Ectodermal cell (in vitro differentiated cells): ENCODE results near the gene USB1.

Experiments
- H3K27ac ChIP-seq: 2 replicates; pipeline ENCODE4 v1.7.0; 2013; ENCODE audit warnings: mild to moderate bottlenecking, low read depth, low read length; ENCODE audit not compliant: insufficient read depth, poor library complexity, severe bottlenecking
- H3K27me3 ChIP-seq: 2 replicates; pipeline ENCODE4 v1.7.0; 2013; ENCODE audit warnings: mild to moderate bottlenecking, low read length; ENCODE audit not compliant: insufficient read depth, control insufficient read depth, poor library complexity, severe bottlenecking
- H3K36me3 ChIP-seq: one replicate; pipeline ENCODE4 v1.7.0; 2013; ENCODE audit warnings: low read length; ENCODE audit not compliant: control insufficient read depth, insufficient read depth
- H3K4me1 ChIP-seq: one replicate; pipeline ENCODE4 v1.7.0; 2013; ENCODE audit warnings: low read length; ENCODE audit not compliant: control insufficient read depth, insufficient read depth
- H3K4me3 ChIP-seq: 2 replicates; pipeline ENCODE4 v1.7.0; 2013; ENCODE audit warnings: low read depth, low read length, control low read depth; ENCODE audit not compliant: insufficient read depth
- H3K9me3 ChIP-seq: 2 replicates; pipeline ENCODE4 v1.7.0; 2013; ENCODE audit warnings: mild to moderate bottlenecking, low read length, moderate library complexity; ENCODE audit not compliant: control insufficient read depth
- WGBS, 2 experiments: methylation state at CpG; one replicate each; pipeline ENCODE4 v1.1.7; 2013; ENCODE audit warnings: missing lambda C conversion rate in 2 of 2; 5-methylcytosine and 5-hydroxymethylcytosine counted together

The USB1 gene

DNA sequence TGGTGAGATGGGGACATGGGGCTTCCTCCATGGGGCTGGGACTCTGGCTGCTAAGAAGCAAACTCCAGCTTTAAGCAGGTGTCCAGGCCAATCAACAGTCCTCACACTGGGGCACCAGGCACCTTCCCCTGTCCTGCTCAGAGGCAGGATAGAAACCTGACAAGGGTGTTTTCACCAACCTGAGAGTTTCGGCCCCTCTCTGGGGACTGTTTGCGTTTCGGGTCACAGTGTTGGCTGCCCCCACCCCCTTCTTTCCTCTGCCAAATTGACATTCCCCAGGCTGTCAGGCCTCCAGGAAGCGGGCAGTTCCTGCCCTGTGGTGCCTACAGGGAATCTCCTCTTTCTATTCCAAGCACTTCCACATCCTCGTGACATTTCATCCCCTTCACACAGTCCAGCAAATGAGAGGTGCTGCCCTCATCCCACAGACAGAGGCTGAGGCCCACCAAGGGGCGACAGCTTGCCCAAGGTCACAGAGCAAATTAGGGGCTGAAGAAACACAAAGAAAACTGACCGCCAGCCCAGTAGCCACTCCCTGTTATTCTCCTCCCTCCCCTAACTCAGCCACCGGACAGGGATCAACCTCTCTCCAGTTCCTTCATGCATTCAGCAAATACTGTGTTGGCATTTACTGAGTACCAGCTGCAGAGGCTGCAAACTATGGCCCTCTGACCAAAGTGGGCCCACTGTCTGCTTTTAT is 62.3 kb downstream of the USB1 start:
- WGBS, 2 experiments: 63 to 68% methylated on average over 8 of the region's 8 CpGs
- no peak overlapping the region for H3K27ac ChIP-seq
- H3K9me3 ChIP-seq: no peaks in the 10 kb centered on the region

DNA sequence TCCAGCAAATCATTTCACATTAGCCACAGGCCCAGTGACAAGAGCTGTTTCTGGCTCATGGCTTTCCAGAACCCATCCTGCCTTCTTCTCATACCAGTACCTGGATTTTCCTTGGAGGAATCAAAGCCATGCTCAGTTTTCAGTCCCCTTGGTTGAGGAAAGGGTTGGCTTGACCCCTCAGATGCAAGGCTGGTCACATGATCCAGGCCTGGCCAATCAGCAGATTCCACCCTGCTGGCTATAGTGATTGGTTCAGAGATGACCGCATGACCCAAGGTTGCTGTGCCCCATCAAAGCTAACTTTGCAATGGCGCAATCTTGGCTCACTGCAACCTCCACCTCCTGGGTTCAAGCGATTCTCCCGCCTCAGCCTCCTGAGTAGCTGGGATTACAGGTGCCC is 69.4 kb downstream of the USB1 start:
- 88 to 91% methylated on average over 4 of the region's 4 CpGs for WGBS, 2 experiments
- Histone ChIP-seq H3K27ac (no peak overlapping the region), H3K4me3 (no peak overlapping the region), H3K4me1 (no peaks in the 10 kb centered on the region), H3K9me3 (no peaks in the 10 kb centered on the region), H3K27me3 (no peaks in the 10 kb centered on the region), H3K36me3 (no peaks in the 10 kb centered on the region)

More for the DNA sequence above, 62.3 kb downstream of the USB1 start:
- no peak overlapping the region for H3K4me3 ChIP-seq
- H3K36me3 ChIP-seq: no peaks in the 10 kb centered on the region
- peaks cover 14% of the 10 kb centered on the region for H3K4me1 ChIP-seq
- H3K27me3 ChIP-seq: no peaks in the 10 kb centered on the region
